ENCODE results near the gene DNAH8.

DNA sequence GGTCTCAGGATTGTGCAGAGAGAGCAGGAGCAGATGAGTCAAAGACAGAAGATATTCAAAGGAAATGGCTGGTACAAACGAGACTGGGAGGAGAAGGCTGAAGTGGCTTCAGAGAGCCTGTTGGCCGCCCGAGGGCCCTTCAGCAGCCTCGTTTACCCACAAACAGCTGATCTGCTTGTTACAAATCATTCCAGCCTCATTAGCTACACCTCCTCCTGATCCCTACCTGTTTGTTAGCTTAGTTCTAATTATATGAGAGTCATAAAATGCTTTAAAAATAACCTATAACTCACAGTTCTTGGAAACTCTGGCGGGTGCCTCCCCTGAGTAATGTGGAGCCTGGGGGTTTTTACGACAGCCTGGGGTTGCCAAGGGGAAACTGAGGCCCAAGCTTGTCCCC lies 346.1 kb downstream of the DNAH8 start:
- TF ChIP-seq, protein P1, sequence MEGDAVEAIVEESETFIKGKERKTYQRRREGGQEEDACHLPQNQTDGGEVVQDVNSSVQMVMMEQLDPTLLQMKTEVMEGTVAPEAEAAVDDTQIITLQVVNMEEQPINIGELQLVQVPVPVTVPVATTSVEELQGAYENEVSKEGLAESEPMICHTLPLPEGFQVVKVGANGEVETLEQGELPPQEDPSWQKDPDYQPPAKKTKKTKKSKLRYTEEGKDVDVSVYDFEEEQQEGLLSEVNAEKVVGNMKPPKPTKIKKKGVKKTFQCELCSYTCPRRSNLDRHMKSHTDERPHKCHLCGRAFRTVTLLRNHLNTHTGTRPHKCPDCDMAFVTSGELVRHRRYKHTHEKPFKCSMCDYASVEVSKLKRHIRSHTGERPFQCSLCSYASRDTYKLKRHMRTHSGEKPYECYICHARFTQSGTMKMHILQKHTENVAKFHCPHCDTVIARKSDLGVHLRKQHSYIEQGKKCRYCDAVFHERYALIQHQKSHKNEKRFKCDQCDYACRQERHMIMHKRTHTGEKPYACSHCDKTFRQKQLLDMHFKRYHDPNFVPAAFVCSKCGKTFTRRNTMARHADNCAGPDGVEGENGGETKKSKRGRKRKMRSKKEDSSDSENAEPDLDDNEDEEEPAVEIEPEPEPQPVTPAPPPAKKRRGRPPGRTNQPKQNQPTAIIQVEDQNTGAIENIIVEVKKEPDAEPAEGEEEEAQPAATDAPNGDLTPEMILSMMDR (IDR thresholded peaks at IDR 0.05; ENCODE audit: low read depth, low read length, poor library complexity, severe bottlenecking), result no peak
- no peak for TF ChIP-seq EZH2phosphoT487 (IDR thresholded peaks at IDR 0.05; ENCODE audit: borderline replicate concordance, low read length)
